AG04449 (cell line): Measurements from ENCODE around the gene ZNF593OS.

ENCODE experiments used
- CTCF ChIA-PET: fragments of 350-600 bp; formaldehyde crosslinking; extraction: SDS; loops from one replicate; lab custom pipeline; 2021; ENCODE audit warnings: antibody characterized with exemption; lab: Yijun Ruan, JAX
- POLR2A ChIA-PET: fragments of 400-600, 350-600 bp; formaldehyde crosslinking; extraction: SDS; loops from one replicate; lab custom pipeline; 2020; ENCODE audit warnings: antibody characterized with exemption, inconsistent platforms; lab: Yijun Ruan, JAX
- DNase-seq: peaks from one replicate; pipeline ENCODE4 v3.0.0-alpha.2; 2010; ENCODE audit warnings: low read depth, low spot score
- H3K4me3 ChIP-seq: 2 replicates; pipeline ENCODE4 v1.5.1; 2011; ENCODE audit warnings: low read depth, mild to moderate bottlenecking, control low read depth, low read length
- TF ChIP-seq, protein P1 (sequence below): IDR thresholded peaks from one replicate; pipeline ENCODE4 v1.5.1; 2011; ENCODE audit warnings: mild to moderate bottlenecking, moderate library complexity, low read length, control low read depth, inconsistent platforms; ENCODE audit not compliant: insufficient read depth; ENCODE audit errors: missing control alignments

ZNF593OS gene

DNA sequence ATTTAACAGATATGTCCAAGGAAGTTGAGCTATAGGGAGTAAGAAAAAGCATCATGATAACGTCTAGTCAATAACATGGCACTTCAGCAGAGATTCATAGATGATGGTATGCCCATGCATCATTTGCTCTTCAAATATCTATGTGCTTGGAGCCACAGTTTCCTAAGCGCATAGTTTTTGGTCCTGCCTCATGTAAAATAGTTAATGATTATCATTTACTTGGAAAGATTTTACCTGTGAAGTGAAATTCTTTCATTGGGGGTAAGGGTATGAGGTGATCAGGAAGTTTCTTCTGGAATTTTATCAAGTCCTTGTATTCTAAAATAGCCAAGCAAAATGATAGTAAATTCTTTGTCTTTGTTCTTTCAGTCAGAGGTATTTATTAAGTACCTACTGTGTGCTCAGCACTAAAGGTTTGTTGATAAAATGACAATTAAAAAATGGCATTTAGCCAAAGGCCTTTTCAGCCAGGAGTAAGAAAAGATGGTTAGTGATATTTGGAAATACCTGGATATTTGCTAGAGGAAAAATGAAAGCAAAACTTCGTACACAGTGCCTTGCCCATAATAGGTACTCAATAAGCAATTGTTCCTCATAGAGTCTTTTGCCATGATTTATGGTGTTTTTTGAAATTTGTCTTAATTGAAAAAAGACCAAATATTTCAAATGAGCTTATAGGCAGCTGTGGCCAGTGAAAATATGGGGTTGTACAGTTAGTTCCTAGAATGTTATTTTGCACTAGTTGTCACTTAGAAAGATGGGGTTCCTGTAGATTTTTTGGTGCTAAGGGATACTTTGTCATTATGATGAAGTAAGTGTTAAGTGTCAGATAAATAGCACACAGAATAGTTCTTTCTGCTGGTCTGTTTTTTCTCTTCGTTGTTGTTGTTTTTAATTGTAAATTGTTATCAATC is 47.0 kb downstream of the ZNF593OS start:
- ChIA-PET POLR2A (no interaction called here), CTCF (interaction anchor here (1.3 to 11.5 kb wide), 5 partner anchors 21 to 197 kb away, joined by 3 to 150 read pairs (median 5); no protein-coding TSS in a partner anchor)
- no peak for DNase-seq
- H3K4me3 ChIP-seq, result no peak overlapping the region
- TF ChIP-seq, protein P1, sequence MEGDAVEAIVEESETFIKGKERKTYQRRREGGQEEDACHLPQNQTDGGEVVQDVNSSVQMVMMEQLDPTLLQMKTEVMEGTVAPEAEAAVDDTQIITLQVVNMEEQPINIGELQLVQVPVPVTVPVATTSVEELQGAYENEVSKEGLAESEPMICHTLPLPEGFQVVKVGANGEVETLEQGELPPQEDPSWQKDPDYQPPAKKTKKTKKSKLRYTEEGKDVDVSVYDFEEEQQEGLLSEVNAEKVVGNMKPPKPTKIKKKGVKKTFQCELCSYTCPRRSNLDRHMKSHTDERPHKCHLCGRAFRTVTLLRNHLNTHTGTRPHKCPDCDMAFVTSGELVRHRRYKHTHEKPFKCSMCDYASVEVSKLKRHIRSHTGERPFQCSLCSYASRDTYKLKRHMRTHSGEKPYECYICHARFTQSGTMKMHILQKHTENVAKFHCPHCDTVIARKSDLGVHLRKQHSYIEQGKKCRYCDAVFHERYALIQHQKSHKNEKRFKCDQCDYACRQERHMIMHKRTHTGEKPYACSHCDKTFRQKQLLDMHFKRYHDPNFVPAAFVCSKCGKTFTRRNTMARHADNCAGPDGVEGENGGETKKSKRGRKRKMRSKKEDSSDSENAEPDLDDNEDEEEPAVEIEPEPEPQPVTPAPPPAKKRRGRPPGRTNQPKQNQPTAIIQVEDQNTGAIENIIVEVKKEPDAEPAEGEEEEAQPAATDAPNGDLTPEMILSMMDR, result no peak

DNA sequence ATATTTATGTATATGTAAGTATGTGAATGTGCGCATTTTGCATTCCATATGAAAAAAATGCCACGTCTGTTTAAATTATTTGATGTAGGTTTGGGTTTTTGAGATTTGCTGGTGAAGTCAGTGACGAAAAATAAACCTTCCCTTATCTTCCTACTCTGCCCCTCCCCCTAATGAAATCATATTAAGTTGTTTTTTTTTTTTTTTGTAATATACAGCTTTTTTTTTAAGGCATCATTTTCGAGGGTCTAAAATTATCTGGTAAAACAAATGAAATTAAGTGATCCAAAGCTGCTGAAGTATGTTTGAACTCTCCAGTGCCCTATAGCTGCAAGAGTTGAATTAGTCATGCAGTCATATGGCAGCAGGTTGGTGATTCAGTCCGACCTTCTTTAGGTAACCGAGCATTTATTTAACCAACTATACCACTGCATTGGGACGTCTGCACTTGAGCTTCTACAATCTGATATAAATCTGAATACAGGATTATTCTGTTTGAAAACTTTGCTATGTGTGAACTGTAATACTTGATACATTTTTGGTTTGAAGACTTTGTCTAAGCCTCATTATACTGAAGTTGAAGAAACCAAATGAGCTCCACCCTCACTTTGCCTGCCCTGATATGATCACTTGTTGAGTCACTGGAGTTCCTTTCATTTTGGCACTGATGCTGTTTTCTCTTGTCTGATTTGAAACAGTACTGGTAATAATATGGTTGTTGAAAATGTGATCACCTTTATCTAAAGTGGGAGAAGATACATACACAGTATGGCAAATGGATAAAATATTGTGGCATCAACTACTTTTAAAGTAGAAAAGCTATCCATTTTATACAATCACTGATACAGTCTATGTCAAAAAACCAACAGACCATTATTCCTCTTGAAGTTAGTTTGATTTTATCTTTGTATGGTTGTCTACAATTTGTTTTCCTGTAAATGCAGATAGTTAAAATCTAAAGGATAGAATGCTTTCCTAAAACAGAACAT is 48.4 kb downstream of the ZNF593OS start:
- CTCF ChIA-PET, result interaction anchor here (1.2 to 11.5 kb wide), 11 partner anchors 11 to 267 kb away, joined by 4 to 150 read pairs (median 5); partner anchors contain the start of genes PDIK1L and ZNF593
- POLR2A ChIA-PET, result interaction anchor here (1.1 kb wide), 1 partner anchor 12 kb away, joined by 4 read pairs; the partner anchor contains the start of gene PDIK1L
- H3K4me3 ChIP-seq, result no peak overlapping the region
- no peak for DNase-seq
- TF ChIP-seq, protein P1, result no peak

- ChIA-PET POLR2A (interaction anchor here (0.6 kb wide), 1 partner anchor 10 kb away, joined by 3 read pairs; the partner anchor contains the start of gene PDIK1L), CTCF (interaction anchor here (0.6 to 11.5 kb wide), 13 partner anchors 9 to 1487 kb away, joined by 3 to 150 read pairs (median 5); partner anchors contain the start of genes C1orf232, PDIK1L and ZNF593)
- DNase-seq, result no peak
- no peak overlapping the region for H3K4me3 ChIP-seq
- TF ChIP-seq, protein P1, result no peak
These were observed 49.5 kb downstream of the ZNF593OS start for GRCh38 chr1:26121854-26122773.

DNA sequence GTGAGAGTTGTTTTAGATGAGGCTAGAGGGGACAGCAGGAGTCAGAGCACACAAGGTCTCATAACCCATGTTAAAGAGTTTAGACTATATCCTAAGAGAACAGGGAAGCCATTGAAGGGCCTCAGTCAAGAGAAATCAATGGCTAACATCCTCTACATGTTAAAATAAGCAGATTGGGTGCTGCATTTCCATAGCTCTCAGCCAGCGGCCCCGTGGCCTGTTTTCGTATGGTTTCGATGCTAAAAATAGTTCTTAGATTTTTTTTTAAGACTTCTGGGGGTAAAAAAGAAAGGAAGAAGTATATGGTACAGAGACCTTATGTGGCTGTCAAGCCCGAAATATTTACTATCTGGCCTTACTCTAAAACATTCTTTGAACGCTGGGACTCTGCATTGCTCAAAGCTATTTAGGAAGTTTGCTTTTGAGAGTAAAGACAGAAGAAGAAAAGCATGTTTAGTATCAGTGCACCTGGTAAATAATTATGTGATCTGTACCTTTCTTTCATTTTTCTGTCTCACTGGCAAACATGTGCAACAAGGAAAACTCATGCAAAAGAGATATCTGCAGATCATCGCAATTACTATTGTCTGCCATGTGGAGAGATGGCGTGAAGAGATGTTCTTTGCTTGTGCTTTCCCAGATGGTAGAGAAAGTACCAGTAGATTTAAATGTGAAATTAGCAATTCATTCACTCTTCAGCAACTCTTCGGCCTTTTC is 51.6 kb downstream of the ZNF593OS start:
- POLR2A ChIA-PET, result no interaction called here
- H3K4me3 ChIP-seq, result no peak overlapping the region
- TF ChIP-seq, protein P1, result no peak
- DNase-seq, result no peak
- CTCF ChIA-PET, result interaction anchor here (0.9 to 11.5 kb wide), 4 partner anchors 10 to 25 kb away, joined by 3 to 150 read pairs (median 4); no protein-coding TSS in a partner anchor
